ENCODE results near the gene TMPRSS9. TPM values are rescaled to one million over a fixed set of nuclear protein-coding genes. Genes with fewer than 3 reads are reported as not detected.

Gene TMPRSS9
- total RNA-seq, 1 donor from 2014 or later, result not detected

DNA sequence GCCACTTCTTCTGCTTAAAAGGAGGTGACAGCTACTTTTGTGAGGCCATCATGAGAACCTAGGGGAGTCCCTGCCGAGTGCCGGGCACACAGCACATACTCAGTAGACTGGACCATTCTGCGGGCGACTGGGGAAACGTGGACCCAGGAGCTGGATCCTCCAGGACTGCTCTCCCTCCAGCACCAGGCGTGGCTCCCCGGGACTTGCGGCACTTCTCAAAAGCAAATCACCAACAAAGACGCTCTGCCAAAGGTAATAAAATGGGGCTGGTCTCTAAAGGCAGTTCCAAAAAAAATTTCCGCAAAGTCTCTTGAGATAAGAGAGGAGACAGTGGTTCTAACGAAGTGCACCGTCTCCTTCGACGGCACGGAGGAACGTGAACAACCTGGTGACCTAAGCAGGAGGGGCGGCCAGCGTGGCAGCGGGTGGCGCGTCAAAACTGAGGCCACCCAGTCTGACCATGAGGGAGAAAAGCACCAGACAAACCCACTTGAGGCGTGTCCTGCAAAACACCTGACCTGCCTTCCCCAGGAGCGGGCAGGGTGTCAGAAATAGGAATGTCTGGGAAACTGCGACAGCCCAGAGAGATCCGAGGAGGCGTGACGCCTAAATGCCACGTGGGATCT, 1.4 kb upstream of the TMPRSS9 start:
- no peak overlapping the region for H3K4me3 ChIP-seq (ENCODE audit: low read depth, low read length)
- H3K27me3 ChIP-seq (ENCODE audit: control insufficient read depth, insufficient read depth, low read length), result peaks cover 45% of the 10 kb centered on the region
- TF ChIP-seq, protein P1, sequence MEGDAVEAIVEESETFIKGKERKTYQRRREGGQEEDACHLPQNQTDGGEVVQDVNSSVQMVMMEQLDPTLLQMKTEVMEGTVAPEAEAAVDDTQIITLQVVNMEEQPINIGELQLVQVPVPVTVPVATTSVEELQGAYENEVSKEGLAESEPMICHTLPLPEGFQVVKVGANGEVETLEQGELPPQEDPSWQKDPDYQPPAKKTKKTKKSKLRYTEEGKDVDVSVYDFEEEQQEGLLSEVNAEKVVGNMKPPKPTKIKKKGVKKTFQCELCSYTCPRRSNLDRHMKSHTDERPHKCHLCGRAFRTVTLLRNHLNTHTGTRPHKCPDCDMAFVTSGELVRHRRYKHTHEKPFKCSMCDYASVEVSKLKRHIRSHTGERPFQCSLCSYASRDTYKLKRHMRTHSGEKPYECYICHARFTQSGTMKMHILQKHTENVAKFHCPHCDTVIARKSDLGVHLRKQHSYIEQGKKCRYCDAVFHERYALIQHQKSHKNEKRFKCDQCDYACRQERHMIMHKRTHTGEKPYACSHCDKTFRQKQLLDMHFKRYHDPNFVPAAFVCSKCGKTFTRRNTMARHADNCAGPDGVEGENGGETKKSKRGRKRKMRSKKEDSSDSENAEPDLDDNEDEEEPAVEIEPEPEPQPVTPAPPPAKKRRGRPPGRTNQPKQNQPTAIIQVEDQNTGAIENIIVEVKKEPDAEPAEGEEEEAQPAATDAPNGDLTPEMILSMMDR (IDR thresholded peaks at IDR 0.05; ENCODE audit: insufficient read depth, low read length, poor library complexity, severe bottlenecking), result no peak
- DNase-seq (ENCODE audit: low read depth), result no peak
- H3K36me3 ChIP-seq (ENCODE audit: control insufficient read depth, insufficient read depth, low read length), result no peaks in the 10 kb centered on the region

DNA sequence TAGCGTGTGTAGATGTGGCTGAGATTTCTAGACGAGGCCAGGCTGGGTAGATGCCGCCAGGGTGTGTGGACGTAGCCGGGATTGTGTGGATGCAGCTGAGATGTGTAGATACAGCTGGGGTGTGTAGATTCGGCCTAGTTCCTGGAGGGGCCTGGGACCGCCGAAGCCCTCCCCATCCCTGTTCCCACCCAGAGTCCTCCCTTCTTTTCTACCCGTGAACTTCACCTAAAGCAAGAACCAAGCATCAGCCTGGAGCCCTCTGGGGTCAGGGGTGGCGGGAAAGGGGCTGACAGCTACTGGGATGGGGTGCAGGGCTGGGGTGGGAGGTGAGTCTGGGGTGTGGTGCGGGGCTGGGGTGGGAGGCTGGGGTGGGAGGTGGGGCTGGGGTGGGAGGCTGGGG, 768 bp downstream of the TMPRSS9 start:
- peaks cover 59% of the 10 kb centered on the region for H3K27me3 ChIP-seq (ENCODE audit: control insufficient read depth, insufficient read depth, low read length)

DNA sequence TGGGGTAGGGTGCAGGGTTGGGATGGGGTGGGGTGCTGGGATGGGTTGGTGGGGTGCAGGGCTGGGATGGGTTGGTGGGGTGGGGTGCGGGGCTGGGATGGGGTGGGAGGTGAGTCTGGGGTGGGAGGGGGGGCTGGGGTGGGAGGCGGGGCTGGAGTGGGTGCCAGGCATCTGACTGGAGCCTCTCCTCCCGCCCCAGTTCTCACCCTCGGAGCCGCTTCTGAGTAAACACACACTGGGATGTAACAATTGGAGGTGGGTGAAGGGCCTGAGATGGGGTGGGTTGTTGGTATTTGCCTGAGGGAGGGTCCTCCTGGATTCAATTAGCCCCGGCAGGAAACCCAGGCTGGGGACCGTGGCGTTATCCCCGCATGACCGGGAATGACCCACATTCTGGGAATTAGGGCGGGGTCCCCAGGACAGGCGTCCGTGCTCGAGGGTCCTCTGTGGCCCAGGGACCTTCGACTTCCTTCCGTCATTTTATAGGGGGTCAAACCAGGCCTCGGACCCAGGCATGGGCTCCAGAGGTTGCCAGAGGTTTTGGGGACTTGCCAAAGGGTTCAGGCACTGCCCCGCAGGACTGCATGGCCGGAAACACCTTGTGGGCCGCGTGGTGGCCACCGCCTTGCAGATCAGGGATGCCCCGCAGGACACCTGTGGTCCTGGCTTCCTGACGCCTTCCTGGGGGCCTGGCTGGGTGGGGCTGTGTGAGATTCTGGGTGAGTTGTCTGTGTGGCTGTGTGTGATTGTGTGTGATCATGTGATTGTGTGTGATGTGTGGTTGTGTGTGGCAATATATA, 1.4 kb downstream of the TMPRSS9 start:
- peaks cover 59% of the 10 kb centered on the region for H3K27me3 ChIP-seq (ENCODE audit: control insufficient read depth, insufficient read depth, low read length)
- DNase-seq (ENCODE audit: low read depth), result no peak
- no peaks in the 10 kb centered on the region for H3K36me3 ChIP-seq (ENCODE audit: control insufficient read depth, insufficient read depth, low read length)
- no peak overlapping the region for H3K4me3 ChIP-seq (ENCODE audit: low read depth, low read length)
- TF ChIP-seq, protein P1 (IDR thresholded peaks at IDR 0.05; ENCODE audit: insufficient read depth, low read length, poor library complexity, severe bottlenecking), result no peak

More for the DNA sequence above, 768 bp downstream of the TMPRSS9 start:
- TF ChIP-seq, protein P1 (IDR thresholded peaks at IDR 0.05; ENCODE audit: insufficient read depth, low read length, poor library complexity, severe bottlenecking), result no peak
- Histone ChIP-seq H3K4me3 (ENCODE audit: low read depth, low read length) (no peak overlapping the region), H3K36me3 (ENCODE audit: control insufficient read depth, insufficient read depth, low read length) (no peaks in the 10 kb centered on the region)
- no peak for DNase-seq (ENCODE audit: low read depth)

DNA sequence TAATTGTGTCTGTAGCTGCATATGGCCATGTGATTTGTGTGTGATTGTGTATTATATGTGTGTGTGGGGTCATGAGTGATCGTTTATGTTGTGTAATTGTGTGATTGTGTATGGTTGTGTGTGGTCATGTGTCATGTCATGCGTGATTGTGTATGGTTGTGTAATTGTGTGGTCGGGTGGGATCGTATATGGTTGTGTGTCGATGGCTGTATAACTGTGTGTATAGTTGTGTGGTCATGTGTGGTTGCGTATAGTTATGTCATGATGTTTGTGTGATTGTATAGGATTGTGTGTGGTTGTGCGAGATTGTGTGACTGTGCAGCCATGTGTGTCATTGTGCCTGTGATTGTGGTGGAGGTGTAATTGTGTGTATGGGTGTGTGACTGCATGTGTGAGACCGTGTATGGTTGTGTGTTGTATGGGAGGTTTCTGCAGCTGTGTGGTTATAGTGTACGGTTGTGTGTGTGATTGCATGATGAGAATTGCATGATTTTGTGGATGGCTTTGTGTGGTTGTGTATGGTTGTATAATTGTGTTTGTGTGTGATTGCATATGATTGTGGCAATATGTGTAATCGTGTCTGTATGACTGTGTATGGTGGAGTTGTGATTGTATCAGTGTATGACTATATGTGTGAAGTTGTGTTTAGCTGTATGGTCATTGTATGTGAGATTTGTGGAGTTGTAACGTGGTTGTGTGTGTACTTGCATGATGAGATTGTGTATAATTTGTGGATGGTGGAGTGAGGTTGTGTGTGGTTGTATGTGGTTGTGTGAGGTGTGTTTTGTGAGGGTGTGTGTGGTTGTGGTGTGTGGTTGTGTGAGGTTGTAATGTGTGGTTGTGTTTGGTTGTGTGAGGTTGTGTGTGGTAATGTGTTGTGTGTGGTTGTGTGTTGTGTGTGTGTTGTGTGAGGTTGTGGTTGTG, 2.2 kb downstream of the TMPRSS9 start:
- Histone ChIP-seq H3K4me3 (ENCODE audit: low read depth, low read length) (no peak overlapping the region), H3K27me3 (ENCODE audit: control insufficient read depth, insufficient read depth, low read length) (peaks cover 59% of the 10 kb centered on the region), H3K36me3 (ENCODE audit: control insufficient read depth, insufficient read depth, low read length) (no peaks in the 10 kb centered on the region)
- no peak for DNase-seq (ENCODE audit: low read depth)
- TF ChIP-seq, protein P1 (IDR thresholded peaks at IDR 0.05; ENCODE audit: insufficient read depth, low read length, poor library complexity, severe bottlenecking), result no peak

DNA sequence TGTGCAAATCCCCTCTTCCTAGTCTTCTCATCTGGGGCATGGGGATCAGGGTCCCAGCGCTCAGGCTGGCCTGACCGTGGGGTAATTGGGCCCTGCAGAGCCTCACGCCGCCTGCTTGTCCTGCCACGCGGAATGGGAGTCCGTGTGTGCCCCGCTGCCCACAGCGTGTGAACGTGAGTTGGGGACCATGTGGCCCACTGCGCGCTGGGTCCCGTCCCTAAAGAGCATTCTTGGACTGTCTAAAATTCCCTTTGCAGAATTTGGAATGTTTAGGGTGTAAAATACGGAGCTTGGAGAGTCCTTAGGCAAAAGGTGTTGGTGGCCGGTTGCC, 2.9 kb downstream of the TMPRSS9 start:
- DNase-seq (ENCODE audit: low read depth), result no peak
- Histone ChIP-seq H3K4me3 (ENCODE audit: low read depth, low read length) (no peak overlapping the region), H3K27me3 (ENCODE audit: control insufficient read depth, insufficient read depth, low read length) (peaks cover 59% of the 10 kb centered on the region), H3K36me3 (ENCODE audit: control insufficient read depth, insufficient read depth, low read length) (no peaks in the 10 kb centered on the region)
- TF ChIP-seq, protein P1 (IDR thresholded peaks at IDR 0.05; ENCODE audit: insufficient read depth, low read length, poor library complexity, severe bottlenecking), result no peak
